Endometrial microvascular endothelial cells (primary cell): ENCODE results near the gene C1QTNF1. TPM values are rescaled to one million over a fixed set of nuclear protein-coding genes. Genes with fewer than 3 reads are reported as not detected.

Experiments
- in situ Hi-C: cut with HindIII; loops from 2 replicates; pipeline ENCODE4 v1.10.0; 2017; ENCODE audit warnings: low sequenced_read_pairs, low pct_unique_long_range_greater_than_20kb; ENCODE audit errors: inconsistent ontology term
- total RNA-seq: library from RNA; depleted of rRNA; stranded (reverse); fragments of >200 nt; gene quantifications from one replicate; pipeline ENCODE4 v1.2.3, GENCODE V29; 2015; ENCODE audit errors: inconsistent ontology term

Gene C1QTNF1
- 3.9 TPM for total RNA-seq

- in situ Hi-C loops: no loop called here
These were observed at the start of gene C1QTNF1 for GRCh38 chr17:79023886-79024771. Gene C1QTNF1, plus strand, starts transcription at chr17:79024169. Its CDS starts 19,800 bp downstream, at chr17:79043969.

- in situ Hi-C loops: loop anchor here (25.0 kb wide), 1 partner anchor 138 kb away; the partner anchor contains the start of gene USP36
These were observed 49.1 kb upstream of the C1QTNF1 start for GRCh38 chr17:78974635-78975591.

GRCh38 chr17:78976907-78977680 lies 46.9 kb upstream of the C1QTNF1 start:
- in situ Hi-C loops: loop anchor here (25.0 kb wide), 1 partner anchor 140 kb away; the partner anchor contains the start of gene USP36

GRCh38 chr17:78977681-78977943 lies 46.4 kb upstream of the C1QTNF1 start:
- in situ Hi-C loops: loop anchor here (25.0 kb wide), 1 partner anchor 140 kb away; the partner anchor contains the start of gene USP36

GRCh38 chr17:78977997-78978973 lies 45.7 kb upstream of the C1QTNF1 start:
- in situ Hi-C loops: loop anchor here (25.0 kb wide), 1 partner anchor 141 kb away; the partner anchor contains the start of gene USP36

- in situ Hi-C loops: loop anchor here (25.0 kb wide), 1 partner anchor 143 kb away; the partner anchor contains the start of gene USP36
These were observed 44.0 kb upstream of the C1QTNF1 start, which contains the start of gene LGALS3BP for GRCh38 chr17:78979780-78980623. Gene LGALS3BP, minus strand, starts transcription at chr17:78979923. Its CDS starts 2,732 bp downstream, at chr17:78977191.

- in situ Hi-C loops: loop anchor here (25.0 kb wide), 1 partner anchor 143 kb away; the partner anchor contains the start of gene USP36
These were observed 43.4 kb upstream of the C1QTNF1 start for GRCh38 chr17:78980624-78980972.

GRCh38 chr17:78981010-78981888 lies 42.7 kb upstream of the C1QTNF1 start:
- in situ Hi-C loops: loop anchor here (25.0 kb wide), 1 partner anchor 144 kb away; the partner anchor contains the start of gene USP36

GRCh38 chr17:78985395-78985794 lies 38.6 kb upstream of the C1QTNF1 start:
- in situ Hi-C loops: loop anchor here (25.0 kb wide), 1 partner anchor 148 kb away; the partner anchor contains the start of gene USP36

GRCh38 chr17:78986048-78986648 lies 37.8 kb upstream of the C1QTNF1 start:
- in situ Hi-C loops: loop anchor here (25.0 kb wide), 1 partner anchor 149 kb away; the partner anchor contains the start of gene USP36

GRCh38 chr17:78986649-78987328 lies 37.2 kb upstream of the C1QTNF1 start:
- in situ Hi-C loops: loop anchor here (25.0 kb wide), 1 partner anchor 149 kb away; the partner anchor contains the start of gene USP36

GRCh38 chr17:78988152-78988551 lies 35.8 kb upstream of the C1QTNF1 start:
- in situ Hi-C loops: loop anchor here (25.0 kb wide), 1 partner anchor 151 kb away; the partner anchor contains the start of gene USP36

- in situ Hi-C loops: loop anchor here (25.0 kb wide), 1 partner anchor 153 kb away; the partner anchor contains the start of gene USP36
These were observed 33.5 kb upstream of the C1QTNF1 start for GRCh38 chr17:78990349-78991016.
